Loucy (cell line): ENCODE data around the gene RPS6KA3.

Source experiments
- EZH2phosphoT487 ChIP-seq: fragments of 200-600 bp; IDR thresholded peaks from 2 replicates; pipeline ENCODE4 v1.6.1; 2018; ENCODE audit warnings: antibody characterized with exemption, mild to moderate bottlenecking, moderate library complexity, borderline replicate concordance
- TF ChIP-seq, protein P1 (sequence below): fragments of 200-600 bp; sonication (generic); conservative IDR thresholded peaks from 2 replicates; pipeline ENCODE4 v1.5.1; 2014; ENCODE audit warnings: mild to moderate bottlenecking, antibody characterized with exemption, low read length

GRCh38 chrX:20280938-20281337 is 14.2 kb upstream of the RPS6KA3 start:
- TF ChIP-seq, protein P1, sequence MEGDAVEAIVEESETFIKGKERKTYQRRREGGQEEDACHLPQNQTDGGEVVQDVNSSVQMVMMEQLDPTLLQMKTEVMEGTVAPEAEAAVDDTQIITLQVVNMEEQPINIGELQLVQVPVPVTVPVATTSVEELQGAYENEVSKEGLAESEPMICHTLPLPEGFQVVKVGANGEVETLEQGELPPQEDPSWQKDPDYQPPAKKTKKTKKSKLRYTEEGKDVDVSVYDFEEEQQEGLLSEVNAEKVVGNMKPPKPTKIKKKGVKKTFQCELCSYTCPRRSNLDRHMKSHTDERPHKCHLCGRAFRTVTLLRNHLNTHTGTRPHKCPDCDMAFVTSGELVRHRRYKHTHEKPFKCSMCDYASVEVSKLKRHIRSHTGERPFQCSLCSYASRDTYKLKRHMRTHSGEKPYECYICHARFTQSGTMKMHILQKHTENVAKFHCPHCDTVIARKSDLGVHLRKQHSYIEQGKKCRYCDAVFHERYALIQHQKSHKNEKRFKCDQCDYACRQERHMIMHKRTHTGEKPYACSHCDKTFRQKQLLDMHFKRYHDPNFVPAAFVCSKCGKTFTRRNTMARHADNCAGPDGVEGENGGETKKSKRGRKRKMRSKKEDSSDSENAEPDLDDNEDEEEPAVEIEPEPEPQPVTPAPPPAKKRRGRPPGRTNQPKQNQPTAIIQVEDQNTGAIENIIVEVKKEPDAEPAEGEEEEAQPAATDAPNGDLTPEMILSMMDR, result no peak
- no peak for TF ChIP-seq EZH2phosphoT487
